Right lobe of liver (tissue), 6 donors: ENCODE measurements around the gene KCNK16. TPM values are rescaled to one million over a fixed set of nuclear protein-coding genes. Genes with fewer than 3 reads are reported as not detected.

Experiments
- ATAC-seq, 4 donors: fragments of 200-7000 bp; cut with Tn5 transposase; one replicate each; pipeline ENCODE4 v1.9.1; 2020; ENCODE audit warnings: mild to moderate bottlenecking in 4 of 4, moderate library complexity in 4 of 4
- DNase-seq, 3 donors: peaks; one replicate each; pipeline ENCODE4 v3.0.0-alpha.2; 2020
- H3K27ac ChIP-seq, 3 donors: fragments of 200-600 bp; one replicate each; pipeline ENCODE4 v1.8.0; 2022
- H3K27me3 ChIP-seq, 2 donors: fragments of 200-600 bp; one replicate each; pipeline ENCODE4 v1.8.0; 2022
- H3K36me3 ChIP-seq, 4 donors: fragments of 200-600 bp; sonication (generic) in 1 of 4; one replicate each; pipeline versions ENCODE4 v1.5.1 to v1.8.0; 2017 to 2022; ENCODE audit warnings: control low read depth in 1 of 4
- H3K4me1 ChIP-seq, 4 donors: fragments of 200-600 bp; sonication (generic) in 1 of 4; one replicate each; pipeline versions ENCODE4 v1.5.1 to v1.8.0; 2017 to 2022; ENCODE audit warnings: control low read depth in 1 of 4
- H3K4me3 ChIP-seq, 3 donors: fragments of 200-600 bp; one replicate each; pipeline ENCODE4 v1.8.0; 2022
- H3K9me3 ChIP-seq, 4 donors: fragments of 200-600 bp; sonication (generic) in 1 of 4; one replicate each; pipeline versions ENCODE4 v1.5.1 to v1.8.0; 2017 to 2022; ENCODE audit warnings: control low read depth in 1 of 4
- CTCF ChIP-seq, 4 donors: fragments of 200-600 bp in 3 of 4; fragments of 450-650 bp in 1 of 4; IDR thresholded peaks; one replicate each; pipeline versions ENCODE4 v1.5.1 to v1.8.0; 2016 to 2022; ENCODE audit warnings: antibody characterized with exemption in 4 of 4, mild to moderate bottlenecking in 2 of 4
- POLR2A ChIP-seq: fragments of 450-650 bp; IDR thresholded peaks from one replicate; pipeline ENCODE4 v1.6.1; 2017; ENCODE audit warnings: antibody characterized with exemption, mild to moderate bottlenecking
- WGBS: methylation state at CpG from one replicate; pipeline ENCODE4 v1.1.6; 2018; ENCODE audit warnings: low coverage, low lambda C conversion rate; ENCODE audit not compliant: insufficient coverage; ENCODE audit errors: missing lambda C conversion rate; 5-methylcytosine and 5-hydroxymethylcytosine counted together
- intact Hi-C, 2 donors: fragments of 100-400 bp; cut with DNase I; formaldehyde crosslinking; loops; one replicate each; pipeline versions ENCODE4 v1.11.2 to v1.14.1; 2022
- total RNA-seq, 6 experiments: library from RNA; depleted of rRNA in 2 of 6; stranded (reverse); fragments of >200 nt in 2 of 6; fragmentation: NEBNext Ultra II Directional in 3 of 6; extraction: Animal tissue kit (Norgen Biotek cat#: 25700) in 3 of 6; gene quantifications; one replicate each; pipeline versions ENCODE4 v1.1.0 to v1.2.4, GENCODE V29; 2016 to 2023
- donor health status: DM: no; HTN: yes; CAD: no.
- donor health status: DM: no; HTN: no; CAD: no.
- donor health status: DM: no; HTN: no; CAD: no.
- donor health status: DM: no; HTN: yes; CAD: no.
- donor health status: DM: no; HTN: yes; CAD: no.

KCNK16 gene
- total RNA-seq, 6 experiments from 2014 or later, result not detected

GRCh38 chr6:39266375-39266774, 56.1 kb downstream of the KCNK16 start:
- no peak for DNase-seq
- ATAC-seq, result no peak
- TF ChIP-seq CTCF (IDR thresholded peaks at IDR 0.05) (no peak), POLR2A (no peak)
- Histone ChIP-seq H3K4me3 (no peak overlapping the region), H3K36me3 (no peaks in the 10 kb centered on the region), H3K27me3 (no peaks in the 10 kb centered on the region), H3K9me3 (no peaks in the 10 kb centered on the region), H3K27ac (no peak overlapping the region), H3K4me1 (peaks cover 0 to 10% (median 3%) of the 10 kb centered on the region in 4 donors)
- 71% methylated on average over 2 of the region's 2 CpGs for WGBS
- intact Hi-C loops, result no loop called here

Other genes with a start within 250 kb of the KCNK16 start
- gene SAYSD1, start 207.5 kb downstream of the KCNK16 start, total RNA-seq, result 1 to 10 TPM; 4.3 to 9.3 (median 7.0) TPM
- 10 to 100 TPM in 2 of 6 experiments, 1 to 10 TPM in 4; 3.2 to 54.3 (median 6.7) TPM for gene KCNK5, start 93.2 kb downstream of the KCNK16 start, total RNA-seq
- gene KCNK17, start 8.3 kb downstream of the KCNK16 start, total RNA-seq, result under 1 TPM in 5 of 6 experiments, not detected in 1; 0.31 to 0.77 (median 0.39) TPM